Measurements from ENCODE around the gene PLEKHM3. TPM values are rescaled to one million over a fixed set of nuclear protein-coding genes. Genes with fewer than 3 reads are reported as not detected.

PLEKHM3 gene
- total and polyA plus RNA-seq, 2 of the 13 experiments (the other 11 are each of a cell fraction or from before 2014, with no cell fraction given) = 4.5 to 4.7 TPM

DNA sequence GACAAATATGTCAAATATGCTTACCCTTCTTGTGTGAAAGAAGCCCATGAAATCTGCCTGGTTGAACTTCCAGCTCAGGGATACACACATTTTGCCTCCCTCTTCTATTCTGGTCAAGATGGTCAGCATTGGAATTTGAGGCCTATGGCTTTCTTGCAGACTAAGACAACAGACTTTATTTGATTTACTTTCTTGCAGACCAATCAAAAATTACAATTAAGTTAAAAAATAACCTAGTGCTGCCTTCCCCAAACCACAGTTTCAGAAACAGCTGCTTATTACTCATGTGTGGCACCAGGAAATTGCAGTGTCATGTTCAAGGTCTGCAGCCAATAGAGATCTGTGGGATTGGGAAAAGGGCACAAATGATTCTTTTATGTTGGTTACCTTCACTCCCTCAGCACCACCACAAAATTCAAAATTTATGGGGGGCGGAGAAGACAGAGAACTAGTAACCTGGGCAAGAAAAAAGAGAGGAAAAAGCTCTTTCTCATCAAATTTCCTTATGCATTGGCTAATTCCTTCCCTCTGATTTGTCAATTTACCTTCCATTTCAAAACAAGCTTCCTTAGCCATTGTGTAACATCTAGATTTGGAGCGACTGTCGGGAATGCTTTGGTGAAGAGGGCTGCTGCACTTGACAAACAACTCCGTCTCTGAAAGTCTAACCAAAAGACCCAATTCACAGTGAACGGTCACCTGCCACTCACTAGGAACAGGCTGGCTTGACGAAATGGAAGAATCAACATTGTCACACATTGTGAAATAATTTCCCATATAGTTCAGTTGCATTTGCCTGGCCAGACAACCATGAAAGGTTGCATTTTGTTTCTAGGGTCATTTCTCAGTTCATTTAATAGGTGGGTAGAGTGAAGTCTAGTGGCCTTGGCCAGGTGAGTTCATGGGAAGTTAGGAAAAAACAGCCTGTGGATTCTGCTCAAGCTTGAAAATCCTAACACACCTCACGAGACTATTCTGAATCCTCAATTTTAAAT, 155.2 kb downstream of the PLEKHM3 start (continued):
- TF ChIP-seq, protein P1, sequence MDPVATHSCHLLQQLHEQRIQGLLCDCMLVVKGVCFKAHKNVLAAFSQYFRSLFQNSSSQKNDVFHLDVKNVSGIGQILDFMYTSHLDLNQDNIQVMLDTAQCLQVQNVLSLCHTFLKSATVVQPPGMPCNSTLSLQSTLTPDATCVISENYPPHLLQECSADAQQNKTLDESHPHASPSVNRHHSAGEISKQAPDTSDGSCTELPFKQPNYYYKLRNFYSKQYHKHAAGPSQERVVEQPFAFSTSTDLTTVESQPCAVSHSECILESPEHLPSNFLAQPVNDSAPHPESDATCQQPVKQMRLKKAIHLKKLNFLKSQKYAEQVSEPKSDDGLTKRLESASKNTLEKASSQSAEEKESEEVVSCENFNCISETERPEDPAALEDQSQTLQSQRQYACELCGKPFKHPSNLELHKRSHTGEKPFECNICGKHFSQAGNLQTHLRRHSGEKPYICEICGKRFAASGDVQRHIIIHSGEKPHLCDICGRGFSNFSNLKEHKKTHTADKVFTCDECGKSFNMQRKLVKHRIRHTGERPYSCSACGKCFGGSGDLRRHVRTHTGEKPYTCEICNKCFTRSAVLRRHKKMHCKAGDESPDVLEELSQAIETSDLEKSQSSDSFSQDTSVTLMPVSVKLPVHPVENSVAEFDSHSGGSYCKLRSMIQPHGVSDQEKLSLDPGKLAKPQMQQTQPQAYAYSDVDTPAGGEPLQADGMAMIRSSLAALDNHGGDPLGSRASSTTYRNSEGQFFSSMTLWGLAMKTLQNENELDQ (CRISPR knock-in tag; IDR thresholded peaks at IDR 0.05; ENCODE audit: borderline replicate concordance) = peak; percentile 42; the same call in 1 of the 2 replicates
- TF ChIP-seq NFE2L2 (IDR thresholded peaks at IDR 0.05; ENCODE audit: low read length) = peak; percentile 97
- 0 out of 2 replicates have a peak, but pooled peaks have one; percentile 54 for TF ChIP-seq NFYC (CRISPR knock-in tag; IDR thresholded peaks at IDR 0.05)
- TF ChIP-seq, protein P2, sequence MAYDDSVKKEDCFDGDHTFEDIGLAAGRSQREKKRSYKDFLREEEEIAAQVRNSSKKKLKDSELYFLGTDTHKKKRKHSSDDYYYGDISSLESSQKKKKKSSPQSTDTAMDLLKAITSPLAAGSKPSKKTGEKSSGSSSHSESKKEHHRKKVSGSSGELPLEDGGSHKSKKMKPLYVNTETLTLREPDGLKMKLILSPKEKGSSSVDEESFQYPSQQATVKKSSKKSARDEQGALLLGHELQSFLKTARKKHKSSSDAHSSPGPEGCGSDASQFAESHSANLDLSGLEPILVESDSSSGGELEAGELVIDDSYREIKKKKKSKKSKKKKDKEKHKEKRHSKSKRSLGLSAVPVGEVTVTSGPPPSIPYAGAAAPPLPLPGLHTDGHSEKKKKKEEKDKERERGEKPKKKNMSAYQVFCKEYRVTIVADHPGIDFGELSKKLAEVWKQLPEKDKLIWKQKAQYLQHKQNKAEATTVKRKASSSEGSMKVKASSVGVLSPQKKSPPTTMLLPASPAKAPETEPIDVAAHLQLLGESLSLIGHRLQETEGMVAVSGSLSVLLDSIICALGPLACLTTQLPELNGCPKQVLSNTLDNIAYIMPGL (CRISPR knock-in tag; IDR thresholded peaks at IDR 0.05; ENCODE audit: borderline replicate concordance in 1 of 2, low read depth in 1 of 2) = peak; percentile 23 to 38; a peak in 3 of 4 replicates
- TF ChIP-seq ARNT (IDR thresholded peaks at IDR 0.05) = no peak
- peak; percentile 17; the same call in 1 of the 2 replicates for TF ChIP-seq ZFP90 (CRISPR knock-in tag; IDR thresholded peaks at IDR 0.05; ENCODE audit: borderline replicate concordance)
- TF ChIP-seq MIXL1 (CRISPR knock-in tag; IDR thresholded peaks at IDR 0.05) = peak; percentile 90
- TF ChIP-seq SP5 (CRISPR knock-in tag; IDR thresholded peaks at IDR 0.05; ENCODE audit: borderline replicate concordance, low read depth) = peak; percentile 68
- peak; percentile 89 for TF ChIP-seq FOXC1 (CRISPR knock-in tag; IDR thresholded peaks at IDR 0.05; ENCODE audit: borderline replicate concordance)
- TF ChIP-seq HDAC1 (CRISPR knock-in tag; IDR thresholded peaks at IDR 0.05) = peak; percentile 90
- peak; percentile 58; the same call in 1 of the 2 replicates for TF ChIP-seq ZNF136 (CRISPR knock-in tag; IDR thresholded peaks at IDR 0.05; ENCODE audit: low read depth)
- TF ChIP-seq ZNF33B (CRISPR knock-in tag; IDR thresholded peaks at IDR 0.05) = peak; percentile 57; the same call in 1 of the 2 replicates
- peak; percentile 94; the same call in 1 of the 2 replicates for TF ChIP-seq RXRA (CRISPR knock-in tag; IDR thresholded peaks at IDR 0.05)
- peak; percentile 76 for TF ChIP-seq SALL2 (CRISPR knock-in tag; IDR thresholded peaks at IDR 0.05)
- TF ChIP-seq NR2F2 (IDR thresholded peaks at IDR 0.05; ENCODE audit: borderline replicate concordance, low read depth) = peak; percentile 81
- peak; percentile 65; the same call in 1 of the 2 replicates for TF ChIP-seq ZSCAN31 (CRISPR knock-in tag; IDR thresholded peaks at IDR 0.05; ENCODE audit: low read depth)
- peak; percentile 99 for TF ChIP-seq NCOR1 (IDR thresholded peaks at IDR 0.05; ENCODE audit: borderline replicate concordance, low read length)
- no peak; the same call in 1 of the 2 replicates for TF ChIP-seq ZNF615 (CRISPR knock-in tag; IDR thresholded peaks at IDR 0.05; ENCODE audit: borderline replicate concordance)
- no peak for TF ChIP-seq ZNF549 (CRISPR knock-in tag; IDR thresholded peaks at IDR 0.05)
- TF ChIP-seq, protein P3, sequence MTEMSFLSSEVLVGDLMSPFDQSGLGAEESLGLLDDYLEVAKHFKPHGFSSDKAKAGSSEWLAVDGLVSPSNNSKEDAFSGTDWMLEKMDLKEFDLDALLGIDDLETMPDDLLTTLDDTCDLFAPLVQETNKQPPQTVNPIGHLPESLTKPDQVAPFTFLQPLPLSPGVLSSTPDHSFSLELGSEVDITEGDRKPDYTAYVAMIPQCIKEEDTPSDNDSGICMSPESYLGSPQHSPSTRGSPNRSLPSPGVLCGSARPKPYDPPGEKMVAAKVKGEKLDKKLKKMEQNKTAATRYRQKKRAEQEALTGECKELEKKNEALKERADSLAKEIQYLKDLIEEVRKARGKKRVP (CRISPR knock-in tag; IDR thresholded peaks at IDR 0.05) = peak in 1 of 2 experiments; percentile 94; a peak in 2 of 4 replicates
- peak; percentile 100 for TF ChIP-seq NFATC3 (CRISPR knock-in tag; IDR thresholded peaks at IDR 0.05)
- TF ChIP-seq BHLHE40 (IDR thresholded peaks at IDR 0.05; ENCODE audit: low read length) = peak; percentile 91
- TF ChIP-seq GABPB1 (CRISPR knock-in tag; IDR thresholded peaks at IDR 0.05) = peak; percentile 59; the same call in 1 of the 2 replicates
- TF ChIP-seq ZNF343 (CRISPR knock-in tag; IDR thresholded peaks at IDR 0.05) = 0 out of 2 replicates have a peak, but pooled peaks have one; percentile 43
- TF ChIP-seq NR1H2 (CRISPR knock-in tag; IDR thresholded peaks at IDR 0.05; ENCODE audit: borderline replicate concordance, low read depth) = no peak

Measured in HepG2 (cell line).